GM18907 (cell line): ENCODE results near the gene SLC12A7.
"Not testable (repeated sequence)": the region's sequence is repeated elsewhere in the genome, so short reads cannot be mapped to it uniquely, and the experiment has no call there.

Experiments
- ATAC-seq: cut with Tn5 transposase; IDR thresholded peaks from one replicate; pipeline ENCODE4 v1.9.1; 2021; ENCODE audit warnings: mild to moderate bottlenecking, moderate library complexity; ENCODE audit not compliant: unreplicated experiment

Gene SLC12A7

DNA sequence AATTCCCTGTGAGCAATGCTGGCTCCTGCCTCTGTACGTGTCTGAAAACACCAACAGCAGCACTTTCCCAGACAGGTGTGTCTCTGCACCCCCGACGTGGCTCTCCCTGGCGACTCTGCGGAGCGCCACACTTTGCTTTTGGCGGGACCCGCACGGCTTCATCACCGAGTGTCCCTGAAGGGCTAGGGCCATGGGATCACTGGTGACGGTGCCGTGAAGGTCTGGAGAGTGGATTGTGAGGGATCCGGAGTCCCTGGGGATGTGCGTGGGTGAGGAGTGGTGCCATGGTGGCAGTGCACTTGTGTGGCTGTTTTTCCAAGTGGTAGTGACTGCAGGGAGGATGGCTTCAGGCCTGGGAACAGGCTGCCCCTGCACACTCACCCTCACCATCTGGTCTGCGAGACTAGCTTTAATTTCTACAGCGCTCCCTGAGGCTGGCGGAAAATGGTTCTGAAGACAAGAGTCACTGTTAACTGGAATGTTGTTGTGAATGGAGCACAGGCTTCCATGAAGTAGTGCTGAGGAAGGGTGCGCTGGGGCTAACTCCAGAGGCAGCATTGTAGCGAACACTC is 100.0 kb downstream of the SLC12A7 start:
- no peak for ATAC-seq

DNA sequence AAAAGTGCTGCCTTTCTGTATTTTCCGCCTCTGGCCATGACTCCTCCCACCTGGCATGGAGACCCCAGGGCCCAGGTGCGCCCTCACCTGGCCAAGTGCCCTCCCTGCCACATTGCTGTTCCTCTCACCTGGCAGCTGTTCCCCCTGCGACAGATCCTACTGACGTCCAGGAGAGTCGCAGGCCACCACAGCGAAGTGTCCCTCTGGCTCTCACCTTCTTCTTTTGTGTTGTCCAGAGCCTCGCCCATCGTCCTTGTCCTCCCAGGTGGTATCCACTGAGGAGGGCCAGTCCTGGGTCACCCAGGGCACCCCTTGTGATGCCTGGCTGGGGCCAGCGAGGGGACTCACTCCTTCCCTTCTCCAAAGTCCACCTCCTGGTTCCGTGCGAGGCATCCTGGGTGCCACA is 100.6 kb downstream of the SLC12A7 start:
- ATAC-seq = no peak

DNA sequence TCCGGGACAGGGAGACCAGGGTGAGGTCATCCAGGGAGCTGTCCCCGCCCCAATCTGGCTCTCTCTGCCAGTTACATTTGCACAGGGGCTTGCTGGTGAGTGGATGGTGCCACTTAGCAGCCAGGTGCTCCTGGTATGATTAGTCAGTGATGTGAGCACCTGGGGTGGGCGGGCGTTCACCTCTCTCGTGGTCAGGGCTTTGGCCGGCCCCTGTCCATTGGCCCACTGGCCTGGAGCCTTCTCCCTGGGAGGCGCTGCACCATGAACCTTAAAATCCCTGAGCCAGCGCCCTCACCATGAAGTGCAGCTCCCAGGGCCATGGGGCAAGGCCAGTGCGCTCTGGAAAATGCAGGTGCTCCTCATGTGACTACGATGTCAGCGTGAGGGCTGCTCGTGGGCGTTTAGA is 101.2 kb downstream of the SLC12A7 start:
- ATAC-seq = no peak

DNA sequence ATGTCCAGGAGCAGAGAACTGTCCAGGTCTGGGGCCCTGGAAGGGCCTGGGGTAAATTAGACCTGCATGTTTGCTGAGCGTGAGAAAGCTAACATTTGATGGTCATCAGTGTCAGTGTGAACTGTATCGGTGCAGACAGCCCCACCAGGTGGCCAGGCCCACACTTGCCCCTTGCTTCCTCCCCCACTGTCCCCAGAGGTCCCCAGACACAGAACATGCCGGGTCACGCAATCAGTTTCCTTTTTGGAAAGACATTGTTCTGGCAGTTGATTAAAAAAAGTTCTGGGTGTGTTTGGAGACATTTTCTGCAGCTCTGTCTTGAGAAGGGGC is 101.7 kb downstream of the SLC12A7 start:
- ATAC-seq = no peak

DNA sequence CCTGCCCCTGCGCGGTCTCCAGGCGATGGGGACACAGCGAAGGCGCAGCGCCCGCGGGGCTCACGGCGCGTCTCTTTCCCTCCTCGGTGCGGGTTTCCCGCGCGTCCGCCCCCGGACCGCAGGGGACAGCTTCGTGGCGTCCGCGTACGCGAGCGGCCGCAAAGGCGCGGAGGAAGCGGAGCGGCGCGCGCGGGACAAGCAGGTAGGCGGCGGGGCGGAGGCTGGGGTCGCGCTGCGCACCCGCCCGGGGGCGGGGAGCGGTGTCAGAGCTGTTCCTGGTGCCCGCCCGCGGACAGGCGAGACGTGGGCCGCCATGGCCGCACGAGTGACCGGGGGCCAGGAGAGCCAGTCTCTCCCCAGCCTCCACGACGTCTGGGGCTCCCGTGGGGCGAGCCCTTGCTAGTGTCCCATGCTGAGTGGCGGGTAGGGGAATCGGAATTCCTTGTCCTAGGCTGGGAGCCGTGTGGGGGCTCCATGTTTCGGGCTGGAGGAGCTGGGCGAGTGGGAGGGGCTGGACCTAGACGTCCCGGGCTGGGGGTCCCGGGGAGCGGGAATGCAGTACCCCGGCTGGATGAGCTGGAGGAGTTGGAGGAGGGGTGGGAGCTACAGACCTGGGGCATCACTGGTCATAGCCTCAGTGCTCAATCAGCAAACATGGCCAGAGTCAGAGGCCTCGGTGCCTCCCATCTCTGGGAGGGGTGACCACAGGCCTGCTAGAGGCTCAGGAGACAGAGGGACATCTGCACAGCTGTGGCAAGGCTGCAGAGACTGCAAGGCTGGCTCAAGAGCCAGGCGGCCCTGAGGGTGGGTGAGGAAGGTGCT is 102.3 kb downstream of the SLC12A7 start:
- ATAC-seq = no peak

DNA sequence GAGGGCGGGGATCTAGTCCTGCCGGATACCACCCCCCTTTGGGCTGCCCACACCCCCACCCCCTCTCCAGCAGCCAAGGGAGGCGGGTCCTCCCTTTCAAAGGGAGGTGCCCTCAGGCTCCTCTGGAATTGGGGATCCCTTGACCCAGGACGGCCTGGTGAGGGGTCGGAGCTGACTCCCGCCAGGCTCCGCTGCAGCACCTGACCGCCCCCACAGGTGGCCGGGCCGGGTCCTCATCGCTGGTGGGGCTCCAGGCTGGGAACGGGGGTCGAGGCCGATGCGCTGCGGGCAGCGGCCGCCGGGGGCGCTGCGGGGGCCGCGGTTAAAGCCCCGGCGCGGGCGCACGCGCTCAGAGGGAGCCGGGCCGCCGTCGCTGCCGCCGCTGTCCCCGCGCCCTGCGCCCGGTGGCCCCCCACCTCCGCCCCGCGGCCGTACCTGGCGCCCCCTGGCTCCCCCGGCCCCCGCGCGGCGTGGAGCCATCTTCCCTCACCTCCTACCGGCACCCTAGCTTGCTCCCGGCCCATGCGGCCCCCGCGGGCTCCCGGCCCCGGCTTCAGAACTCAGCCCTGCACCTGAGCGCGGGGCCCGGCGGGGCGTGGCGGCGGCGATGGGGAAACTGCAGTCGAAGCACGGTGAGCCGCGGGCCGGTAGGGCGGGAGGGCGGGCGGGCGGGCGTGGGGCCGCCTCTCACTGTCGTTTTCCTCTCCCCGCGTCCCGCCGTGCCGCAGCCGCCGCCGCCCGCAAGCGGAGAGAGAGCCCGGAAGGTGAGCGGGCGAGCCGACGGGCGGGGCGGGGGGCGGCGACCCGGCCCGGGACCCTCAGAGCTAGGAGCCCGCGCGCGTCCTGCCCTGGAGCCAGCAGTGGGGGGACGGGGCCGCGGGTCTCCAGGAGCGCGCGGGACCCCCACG is 103.2 kb downstream of the SLC12A7 start, which contains the start of gene NKD2:
TSS of gene NKD2 (plus strand) at position 352 of the 908 bp plus-strand sequence. CDS start at position 608, 256 bp downstream.
- no peak for ATAC-seq

DNA sequence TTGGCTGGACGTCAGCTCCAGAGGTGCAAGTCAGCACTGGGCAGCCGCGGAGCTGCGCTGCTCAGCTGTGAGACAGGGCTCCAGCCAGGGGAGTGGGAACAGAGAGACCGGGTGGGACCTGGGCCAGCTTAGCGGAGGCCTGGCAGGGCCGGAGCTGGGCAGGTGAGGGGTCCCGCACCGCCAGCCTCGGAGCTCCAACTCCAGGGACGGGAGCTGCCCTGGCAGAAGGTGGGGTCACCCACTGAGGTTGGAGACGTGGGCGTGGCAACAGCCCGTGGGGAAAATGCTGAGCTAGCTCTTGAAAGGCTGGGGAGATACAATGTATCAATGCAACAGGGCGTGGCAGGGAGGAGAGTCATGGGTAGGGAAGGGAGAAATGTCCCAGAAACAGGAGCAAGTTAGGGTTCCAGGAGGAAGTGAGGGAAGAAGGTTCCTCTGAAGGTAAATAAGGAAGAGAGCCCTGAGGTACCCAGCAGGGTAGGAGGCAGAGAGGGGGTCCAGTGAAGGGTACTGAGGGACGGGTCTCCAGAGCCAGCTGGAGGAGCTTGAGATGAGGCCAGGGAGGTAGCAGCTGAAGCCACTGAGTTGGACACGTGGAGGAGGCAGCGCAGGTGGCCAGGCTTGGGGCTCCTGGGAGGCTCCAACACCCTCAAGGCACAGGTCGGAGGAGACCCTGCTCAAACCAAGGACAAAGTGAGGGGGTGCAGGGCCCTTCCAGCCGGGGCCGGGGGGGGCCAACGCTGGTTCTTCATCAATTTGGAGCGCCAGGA is 104.0 kb downstream of the SLC12A7 start:
- no peak for ATAC-seq

DNA sequence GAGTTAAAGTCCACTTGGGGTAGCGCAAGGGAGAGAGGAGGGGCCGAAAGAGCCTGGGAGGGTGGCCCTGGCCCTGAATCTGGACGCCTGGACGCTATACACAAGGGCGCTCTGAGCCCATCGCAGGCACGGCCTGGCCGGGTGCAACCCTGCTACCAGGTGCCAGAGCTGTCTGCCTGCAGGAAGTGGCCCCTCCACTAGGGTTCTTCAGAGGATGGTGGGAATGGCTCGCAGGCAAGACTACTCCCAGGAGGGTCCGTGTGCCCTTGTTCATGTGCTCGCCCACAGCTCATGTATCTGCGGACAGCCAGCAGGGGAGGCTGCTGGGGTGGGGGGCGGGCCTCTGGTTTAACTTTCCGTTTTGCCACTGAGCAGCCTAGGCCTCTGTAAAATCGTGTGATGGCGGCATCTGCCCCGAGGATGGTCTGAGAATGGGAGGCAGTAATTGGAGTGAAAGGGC is 104.6 kb downstream of the SLC12A7 start:
- no peak for ATAC-seq

DNA sequence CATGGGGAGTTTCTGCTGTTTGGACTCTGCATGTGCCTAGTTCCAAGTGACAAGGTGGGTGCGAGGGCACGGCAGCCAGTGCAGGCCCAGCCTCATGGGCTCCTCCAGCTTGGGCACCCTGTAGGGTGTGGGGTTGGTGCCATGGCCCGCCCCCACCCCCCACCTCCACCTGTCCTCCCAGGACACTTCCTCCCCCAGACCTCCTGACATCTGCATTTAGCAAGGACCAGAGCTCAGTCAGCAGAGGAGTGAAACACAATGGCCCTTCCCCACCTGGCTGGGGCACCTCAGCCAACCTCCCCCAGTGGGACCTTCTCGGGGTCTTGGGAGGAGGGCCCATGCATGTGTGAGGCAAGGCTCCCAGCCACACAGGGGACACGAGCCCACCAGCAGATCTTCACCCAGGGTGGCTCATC is 105.2 kb downstream of the SLC12A7 start:
- no peak for ATAC-seq

DNA sequence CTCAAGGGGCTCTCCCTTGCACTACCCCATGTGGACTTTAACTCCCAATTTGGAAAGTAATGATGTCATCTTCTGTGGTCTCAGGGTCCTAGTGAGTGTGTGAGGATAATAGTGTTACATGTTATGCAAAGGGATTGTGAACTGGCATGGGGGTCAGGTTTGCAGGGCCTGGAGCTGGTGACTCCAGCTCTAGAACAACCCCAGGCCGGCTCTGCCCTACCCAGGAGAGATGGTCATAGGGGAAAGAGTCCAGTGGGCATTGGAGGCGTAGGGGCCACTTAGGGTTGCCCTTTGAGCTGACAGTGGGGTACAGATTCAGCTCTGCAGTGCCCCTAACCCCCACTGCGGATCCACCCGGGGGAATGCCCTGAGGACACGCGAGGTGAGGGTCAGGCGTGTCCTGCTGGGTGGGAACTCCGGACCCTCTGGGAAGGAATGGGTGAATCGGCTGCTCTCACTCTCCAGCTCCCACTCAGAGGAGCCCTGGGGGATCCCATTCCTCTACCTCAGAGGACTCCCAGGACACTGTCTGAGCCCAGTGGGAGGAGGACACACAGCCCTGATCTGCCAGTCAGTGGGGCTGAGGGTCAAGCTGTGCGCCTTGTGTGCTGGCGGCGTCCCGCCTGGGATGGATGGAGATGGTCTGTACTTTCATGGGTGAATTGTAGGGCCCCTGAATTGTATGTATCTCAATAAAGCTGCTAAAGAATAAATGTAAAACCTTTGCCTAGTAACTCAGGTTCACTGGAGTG is 105.8 kb downstream of the SLC12A7 start:
- ATAC-seq = no peak

DNA sequence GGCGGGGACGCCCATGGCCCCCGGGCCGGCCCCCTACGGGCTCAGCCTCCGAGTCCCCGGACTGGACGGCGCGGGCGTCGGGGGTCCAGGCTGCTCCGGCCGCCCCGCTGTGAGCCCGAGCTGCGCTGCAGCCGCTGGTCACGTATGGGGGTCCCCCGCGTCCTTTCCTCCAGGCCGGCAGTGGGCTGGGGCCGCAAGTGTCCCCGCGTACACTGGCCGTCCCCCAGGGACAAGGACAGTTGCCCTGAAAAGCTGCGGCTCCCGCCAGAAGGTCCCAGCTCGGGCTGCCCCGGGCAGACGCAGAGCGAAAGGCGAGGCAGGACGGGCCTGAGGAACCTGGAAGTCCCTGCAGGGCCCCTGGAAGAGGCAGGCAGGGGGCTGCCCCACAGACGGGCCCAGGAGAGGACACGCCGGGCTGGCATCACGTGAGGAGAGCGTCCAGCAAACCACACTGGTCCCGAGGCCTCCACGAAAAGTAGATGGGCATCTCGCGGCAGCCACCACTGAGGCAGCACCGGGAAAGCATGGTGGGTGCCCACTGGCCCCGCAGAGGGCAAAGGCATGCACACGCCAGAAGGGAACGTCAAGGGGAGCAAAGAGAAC is 106.5 kb downstream of the SLC12A7 start:
- no peak for ATAC-seq

DNA sequence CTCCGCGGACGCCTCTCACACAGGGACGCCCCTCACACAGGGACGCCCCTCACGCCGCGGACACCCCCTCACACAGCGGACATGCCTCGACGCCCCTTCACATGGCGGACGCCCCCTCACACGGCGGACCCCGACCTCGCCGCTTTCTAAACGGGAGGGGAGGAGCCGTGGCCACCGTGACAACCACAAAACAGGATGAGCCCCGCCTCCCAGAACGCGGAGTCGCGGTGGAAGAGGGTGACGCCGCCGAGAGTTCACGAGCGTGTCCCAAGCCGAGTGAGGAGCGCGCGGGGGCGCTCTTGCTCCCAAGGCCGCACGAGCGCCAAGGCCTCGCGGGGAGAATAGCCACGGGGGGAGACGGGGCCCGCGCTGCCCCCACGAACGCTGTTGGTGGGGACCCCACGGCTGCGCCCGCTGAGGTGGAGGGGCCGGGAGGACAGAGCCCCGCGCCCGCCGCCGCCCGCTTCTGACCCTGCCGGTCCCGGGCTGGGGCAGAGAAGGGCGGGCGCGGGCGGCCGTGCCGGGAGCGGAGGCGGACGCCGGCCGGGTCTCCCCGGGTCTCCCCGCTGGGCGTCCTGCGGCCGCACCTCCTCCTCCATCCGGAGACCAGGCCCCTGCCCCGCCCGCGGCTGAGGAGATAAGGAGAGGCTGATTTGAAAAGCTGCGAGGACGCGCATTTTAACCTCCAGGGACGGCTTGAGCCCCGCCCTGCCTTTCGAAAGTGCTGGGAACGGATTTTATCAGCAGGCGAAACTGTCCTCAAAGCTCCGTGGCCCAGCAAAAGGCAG is 107.2 kb downstream of the SLC12A7 start:
- no peak for ATAC-seq

DNA sequence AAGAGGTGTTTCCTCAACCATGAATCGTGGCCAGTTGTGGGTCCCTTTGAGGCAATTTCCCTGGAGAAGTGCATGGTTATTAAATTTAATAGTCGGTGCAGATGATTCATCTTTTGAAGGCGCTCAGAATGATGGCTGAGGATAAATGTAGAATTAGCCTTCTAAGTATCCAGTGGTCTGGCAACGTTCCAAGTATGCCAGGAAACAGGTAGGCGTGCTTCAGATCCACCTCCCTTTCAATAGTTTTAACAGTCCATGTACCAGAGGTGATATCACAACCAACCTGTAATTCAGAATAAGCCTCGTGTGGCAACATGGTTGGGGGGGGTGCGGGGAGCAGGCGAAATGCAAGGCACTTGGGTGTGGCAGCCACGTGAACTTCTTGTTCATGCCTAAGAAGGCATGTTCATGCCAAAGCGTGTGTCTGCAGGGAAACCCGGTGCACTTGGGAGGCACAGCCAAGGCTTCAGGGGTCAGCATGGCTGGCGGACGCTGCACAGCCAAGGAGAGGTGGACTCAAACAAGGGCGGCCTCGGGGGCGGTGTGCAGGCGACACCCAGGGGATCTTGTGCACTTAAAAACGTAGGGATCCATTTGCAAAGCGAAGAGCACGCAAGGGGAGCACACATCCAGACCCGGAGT is 108.4 kb downstream of the SLC12A7 start:
- ATAC-seq = no peak

DNA sequence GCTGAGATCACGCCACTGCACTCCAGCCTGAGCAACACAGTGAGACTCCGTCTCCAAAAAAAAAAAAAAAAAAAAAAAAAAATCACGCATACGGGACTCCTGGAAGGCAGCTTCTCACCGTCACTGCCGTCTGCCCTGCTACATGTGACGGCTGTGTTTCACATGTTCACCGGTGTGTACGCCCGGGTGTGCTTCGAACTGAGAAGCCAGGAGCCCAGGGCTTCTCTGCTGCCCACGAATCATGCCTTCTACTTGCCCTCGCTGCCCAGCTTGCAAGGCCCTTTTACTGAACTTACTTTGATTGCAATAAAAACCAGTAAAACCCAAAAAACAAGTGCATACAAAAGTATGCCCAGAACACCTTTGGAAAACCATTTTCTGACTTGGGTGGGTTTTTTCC is 109.0 kb downstream of the SLC12A7 start:
- ATAC-seq = no peak

DNA sequence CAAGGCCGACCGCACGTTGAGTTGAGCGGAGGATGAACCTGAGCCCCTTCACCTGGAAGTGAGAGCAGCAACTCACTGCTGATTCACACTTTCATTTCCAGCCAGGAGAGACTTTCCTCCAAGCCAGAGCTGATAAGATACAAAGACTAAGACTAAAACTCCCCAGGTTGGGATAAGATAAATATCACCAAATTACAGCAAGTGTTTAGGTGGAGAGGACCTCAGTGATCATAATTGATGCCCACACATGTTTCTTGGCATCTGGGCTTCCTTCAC is 109.7 kb downstream of the SLC12A7 start:
- no peak for ATAC-seq

DNA sequence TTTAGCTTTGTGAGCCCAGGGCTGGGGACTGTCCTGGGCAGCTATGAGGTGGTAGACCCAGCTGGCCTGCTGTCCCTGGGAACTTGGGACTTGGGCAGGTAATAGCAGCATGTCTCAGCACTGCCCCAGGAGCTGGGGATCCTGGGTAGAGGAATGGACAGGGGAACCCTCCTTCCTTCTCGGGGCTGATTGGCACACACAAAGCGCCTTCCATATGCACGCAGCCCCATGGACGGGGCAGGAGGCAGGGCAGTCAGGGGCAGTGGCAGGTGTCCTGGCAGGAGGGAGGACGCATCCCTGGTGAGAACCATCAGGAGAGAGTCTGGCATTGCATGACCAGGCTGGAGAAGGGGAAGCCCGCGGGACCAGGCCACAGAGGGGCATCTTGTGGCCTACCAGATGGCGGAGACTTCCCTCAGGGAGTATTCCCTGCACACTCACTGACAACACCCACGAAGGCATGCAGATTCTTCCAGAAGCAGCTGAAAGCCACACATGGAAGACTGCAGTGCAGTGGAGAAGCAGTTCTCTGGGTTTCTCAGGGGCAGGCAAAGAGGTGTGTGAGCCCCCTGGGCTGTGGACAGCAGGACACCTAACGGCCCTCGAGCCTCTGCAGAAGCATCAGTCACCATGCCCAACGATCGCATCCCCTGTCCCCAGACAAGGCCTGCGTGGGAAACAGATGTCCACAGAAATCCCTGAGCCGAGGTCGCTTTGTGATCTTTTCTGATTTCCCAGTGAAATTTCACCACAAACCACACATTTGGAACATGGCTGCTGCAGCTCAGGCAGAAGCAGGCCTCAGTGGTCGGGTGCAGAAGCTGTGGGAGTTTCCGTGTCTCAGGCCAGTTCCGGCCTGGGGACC is 110.2 kb downstream of the SLC12A7 start:
- no peak for ATAC-seq

DNA sequence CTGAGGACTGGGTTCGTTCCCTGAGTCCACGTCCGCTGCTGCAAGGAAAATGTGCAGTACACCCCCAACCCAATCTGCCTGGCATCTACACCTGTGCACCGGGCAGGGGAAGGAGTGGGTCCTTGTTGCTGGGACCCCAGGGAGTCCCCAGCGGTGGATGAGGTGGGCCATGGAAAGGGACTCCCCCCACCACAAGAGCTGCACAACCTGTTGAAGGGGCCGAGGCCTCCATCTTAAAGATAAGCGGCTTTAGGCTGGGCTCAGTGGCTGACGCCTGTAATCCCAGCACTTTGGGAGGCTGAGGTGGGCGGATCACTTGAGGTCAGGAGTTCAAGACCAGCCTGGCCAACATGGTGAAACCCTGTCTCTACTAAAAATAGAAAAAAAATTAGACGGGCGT is 111.0 kb downstream of the SLC12A7 start:
- ATAC-seq = not testable (repeated sequence)
